GM23338 (cell line): Measurements from ENCODE around the gene FSIP1. TPM values are rescaled to one million over a fixed set of nuclear protein-coding genes. Genes with fewer than 3 reads are reported as not detected.

Source experiments
- ATAC-seq: fragments of 200-7000 bp; cut with Tn5 transposase; 3 replicates; pipeline ENCODE4 v1.9.1; 2020
- DNase-seq: peaks from one replicate; pipeline ENCODE4 v3.0.0-alpha.2; 2015; ENCODE audit warnings: low spot score
- H2AFZ ChIP-seq: fragments of 200-600 bp; sonication (generic); 2 replicates; pipeline ENCODE4 v1.8.0; 2016; ENCODE audit warnings: antibody characterized with exemption, mild to moderate bottlenecking, moderate library complexity
- H3F3A ChIP-seq: fragments of 200-600 bp; sonication (generic); replicated peaks from 2 replicates; pipeline ENCODE4 v1.8.0; 2017; ENCODE audit warnings: antibody characterized with exemption, mixed run types, low read depth
- H3K27ac ChIP-seq: fragments of 200-600 bp; sonication (generic); 2 replicates; pipeline ENCODE4 v1.6.1; 2016; ENCODE audit warnings: low read depth
- H3K27me3 ChIP-seq: fragments of 200-600 bp; sonication (generic); 2 replicates; pipeline ENCODE4 v1.8.0; 2016; ENCODE audit warnings: mild to moderate bottlenecking, mixed run types, moderate library complexity; ENCODE audit not compliant: insufficient read depth
- H3K36me3 ChIP-seq: fragments of 200-600 bp; sonication (generic); 2 replicates; pipeline ENCODE4 v1.8.0; 2016; ENCODE audit warnings: mild to moderate bottlenecking; ENCODE audit not compliant: insufficient read depth
- H3K4me1 ChIP-seq: fragments of 200-600 bp; sonication (generic); 2 replicates; pipeline ENCODE4 v1.8.0; 2016; ENCODE audit warnings: mild to moderate bottlenecking, moderate library complexity; ENCODE audit not compliant: insufficient read depth
- H3K4me2 ChIP-seq: fragments of 200-600 bp; sonication (generic); 2 replicates; pipeline ENCODE4 v1.7.1; 2017; ENCODE audit warnings: mixed run types
- H3K4me3 ChIP-seq: fragments of 200-600 bp; sonication (generic); 2 replicates; pipeline ENCODE4 v1.6.1; 2016; ENCODE audit warnings: mixed run types
- H3K79me2 ChIP-seq: fragments of 200-600 bp; sonication (generic); replicated peaks from 2 replicates; pipeline ENCODE4 v1.8.0; 2017; ENCODE audit warnings: mild to moderate bottlenecking; ENCODE audit not compliant: insufficient read depth
- H3K9me2 ChIP-seq: fragments of 200-600 bp; sonication (generic); 2 replicates; pipeline ENCODE4 v1.8.0; 2017; ENCODE audit not compliant: insufficient read depth
- H4K20me1 ChIP-seq: fragments of 200-600 bp; sonication (generic); replicated peaks from 2 replicates; pipeline ENCODE4 v1.8.0; 2017; ENCODE audit warnings: mild to moderate bottlenecking; ENCODE audit not compliant: insufficient read depth
- H3K27ac Mint-ChIP-seq: 2 replicates; pipeline ENCODE4 v1.8.0; 2020; ENCODE audit warnings: inconsistent platforms, mild to moderate bottlenecking, moderate library complexity, mixed read lengths
- H3K27me3 Mint-ChIP-seq: 3 replicates; pipeline ENCODE4 v1.8.0; 2022; ENCODE audit warnings: low read depth, mild to moderate bottlenecking, moderate library complexity, mixed read lengths, inconsistent platforms; ENCODE audit not compliant: insufficient read depth, poor library complexity
- H3K36me3 Mint-ChIP-seq: 3 replicates; pipeline ENCODE4 v1.8.0; 2021; ENCODE audit warnings: low read depth, mild to moderate bottlenecking, inconsistent platforms, moderate library complexity, mixed read lengths
- H3K4me1 Mint-ChIP-seq: 3 replicates; pipeline ENCODE4 v1.8.0; 2020; ENCODE audit warnings: mild to moderate bottlenecking, inconsistent platforms, mixed read lengths
- H3K4me3 Mint-ChIP-seq: 3 replicates; pipeline ENCODE4 v1.8.0; 2021; ENCODE audit warnings: moderate library complexity, mild to moderate bottlenecking, inconsistent platforms, mixed read lengths
- H3K9me3 Mint-ChIP-seq: 3 replicates; pipeline ENCODE4 v1.8.0; 2020; ENCODE audit warnings: moderate library complexity, mild to moderate bottlenecking, inconsistent platforms, mixed read lengths
- CREB1 ChIP-seq: fragments of 250-450 bp; sonication (Bioruptor Pico); IDR thresholded peaks from 2 replicates; pipeline ENCODE4 v1.5.0; 2020; ENCODE audit warnings: low read depth, mild to moderate bottlenecking, moderate library complexity
- CTCF ChIP-seq, 2 experiments: fragments of 200-600 bp in 1 of 2; sonication (generic) in 1 of 2; conservative IDR thresholded peaks; 2 replicates each; pipeline versions ENCODE4 v1.5.1 to v1.6.1; 2016 to 2017; ENCODE audit warnings: antibody characterized with exemption in 2 of 2, low read depth in 2 of 2, mild to moderate bottlenecking in 2 of 2, moderate library complexity in 1 of 2
- EZH2phosphoT487 ChIP-seq: fragments of 200-600 bp; sonication (generic); IDR thresholded peaks from one replicate; pipeline ENCODE4 v1.8.1; 2018; ENCODE audit warnings: antibody characterized with exemption; ENCODE audit not compliant: unreplicated experiment
- NANOG ChIP-seq: IDR thresholded peaks from 2 replicates; pipeline ENCODE4 v1.6.1; 2016; ENCODE audit warnings: antibody characterized with exemption, borderline replicate concordance
- POLR2AphosphoS5 ChIP-seq: IDR thresholded peaks from 2 replicates; pipeline ENCODE4 v1.6.1; 2016; ENCODE audit warnings: antibody characterized with exemption, low read depth
- REST ChIP-seq: IDR thresholded peaks from one replicate; pipeline ENCODE4 v1.6.1; 2018; ENCODE audit warnings: antibody characterized with exemption; ENCODE audit not compliant: unreplicated experiment
- STAT1 ChIP-seq: IDR thresholded peaks from one replicate; pipeline ENCODE4 v1.6.1; 2016; ENCODE audit warnings: antibody characterized with exemption; ENCODE audit not compliant: unreplicated experiment
- ZNF114 ChIP-seq: fragments of 250-450 bp; sonication (Bioruptor Pico); IDR thresholded peaks from 2 replicates; pipeline ENCODE4 v1.5.0; 2020; ENCODE audit warnings: mild to moderate bottlenecking, moderate library complexity
- ZNF331 ChIP-seq: fragments of 250-450 bp; sonication (Bioruptor Pico); IDR thresholded peaks from 2 replicates; pipeline ENCODE4 v1.5.0; 2020; ENCODE audit warnings: low read depth, mild to moderate bottlenecking, moderate library complexity
- ZNF462 ChIP-seq: fragments of 250-450 bp; sonication (Bioruptor Pico); IDR thresholded peaks from 2 replicates; pipeline ENCODE4 v1.5.0; 2020; ENCODE audit warnings: mild to moderate bottlenecking, moderate library complexity
- polyA plus RNA-seq: library from polyadenylated mRNA; unstranded; fragments of >200 nt; fragmentation: Nextera tagmentation; extraction: Ambion mirVana; gene quantifications from 2 replicates; pipeline ENCODE4 v1.2.1, GENCODE V29; 2016
- total RNA-seq: library from RNA; depleted of rRNA; stranded (reverse); fragments of >200 nt; shearing (Covaris generic); gene quantifications from 2 replicates; pipeline ENCODE4 v1.2.3, GENCODE V29; 2014

The FSIP1 gene
- total and polyA plus RNA-seq, 2 experiments from 2014 or later, result 0.92 to 2.1 TPM

GRCh38 chr15:39645976-39646257 lies 136.7 kb downstream of the FSIP1 start:
- no peak overlapping the region for H2AFZ ChIP-seq

More at GRCh38 chr15:39645976-39646257, 136.7 kb downstream of the FSIP1 start:
- Histone ChIP-seq H3K27ac (no peak overlapping the region), H3K36me3 (no peaks in the 10 kb centered on the region), H3K79me2 (no peaks in the 10 kb centered on the region), H3K4me2 (no peak overlapping the region), H3K4me1 (no peaks in the 10 kb centered on the region), H3F3A (no peaks in the 10 kb centered on the region), H3K27me3 (no peaks in the 10 kb centered on the region), H4K20me1 (no peaks in the 10 kb centered on the region), H3K4me3 (no peak overlapping the region), H3K9me2 (no peaks in the 10 kb centered on the region)
- no peak for ATAC-seq
- Mint-ChIP-seq H3K36me3 (no peaks in the 10 kb centered on the region), H3K27ac (no peak overlapping the region), H3K9me3 (no peaks in the 10 kb centered on the region), H3K4me3 (no peak overlapping the region), H3K4me1 (peaks cover 21% of the 10 kb centered on the region), H3K27me3 (peaks cover 5% of the 10 kb centered on the region)
- TF ChIP-seq NANOG, result no peak
- no peak for TF ChIP-seq ZNF114 (CRISPR knock-in tag)
- TF ChIP-seq ZNF462, result no peak
- TF ChIP-seq STAT1, result no peak
- no peak for TF ChIP-seq REST
- no peak for TF ChIP-seq CREB1 (CRISPR knock-in tag)
- TF ChIP-seq POLR2AphosphoS5, result no peak
- TF ChIP-seq EZH2phosphoT487, result no peak
- TF ChIP-seq ZNF331 (CRISPR knock-in tag), result no peak
- TF ChIP-seq CTCF (conservative IDR thresholded peaks at IDR 0.05; ENCODE audit: low read depth in 2 of 2), result no peak
- DNase-seq, result no peak
